GM12872 (cell line): ENCODE data around the gene ANO4.

ENCODE experiments used
- TF ChIP-seq, protein P1 (sequence below): IDR thresholded peaks from 3 replicates; pipeline ENCODE4 v1.5.1; 2011; ENCODE audit warnings: low read depth, mild to moderate bottlenecking, low read length, moderate library complexity; ENCODE audit not compliant: insufficient read depth

The ANO4 gene

DNA sequence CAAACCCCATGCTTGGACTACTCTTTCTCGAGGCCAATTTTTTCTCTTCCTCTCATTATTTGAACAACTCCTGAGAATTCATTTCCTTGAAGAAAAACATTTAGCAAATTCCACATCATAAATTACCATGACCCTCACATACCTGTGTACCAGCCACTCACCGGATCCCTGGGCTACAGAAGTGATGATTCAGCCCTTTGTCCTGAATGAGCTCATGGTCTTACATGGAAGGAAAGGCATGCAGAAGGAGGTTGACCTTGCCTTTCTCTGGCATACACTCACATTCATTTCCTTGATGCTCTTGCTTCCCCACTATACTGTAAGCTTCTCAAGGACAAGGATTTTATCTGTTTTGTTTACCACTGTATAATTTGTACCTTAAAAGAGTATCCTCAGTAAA lies 224.0 kb downstream of the ANO4 start:
- TF ChIP-seq, protein P1, sequence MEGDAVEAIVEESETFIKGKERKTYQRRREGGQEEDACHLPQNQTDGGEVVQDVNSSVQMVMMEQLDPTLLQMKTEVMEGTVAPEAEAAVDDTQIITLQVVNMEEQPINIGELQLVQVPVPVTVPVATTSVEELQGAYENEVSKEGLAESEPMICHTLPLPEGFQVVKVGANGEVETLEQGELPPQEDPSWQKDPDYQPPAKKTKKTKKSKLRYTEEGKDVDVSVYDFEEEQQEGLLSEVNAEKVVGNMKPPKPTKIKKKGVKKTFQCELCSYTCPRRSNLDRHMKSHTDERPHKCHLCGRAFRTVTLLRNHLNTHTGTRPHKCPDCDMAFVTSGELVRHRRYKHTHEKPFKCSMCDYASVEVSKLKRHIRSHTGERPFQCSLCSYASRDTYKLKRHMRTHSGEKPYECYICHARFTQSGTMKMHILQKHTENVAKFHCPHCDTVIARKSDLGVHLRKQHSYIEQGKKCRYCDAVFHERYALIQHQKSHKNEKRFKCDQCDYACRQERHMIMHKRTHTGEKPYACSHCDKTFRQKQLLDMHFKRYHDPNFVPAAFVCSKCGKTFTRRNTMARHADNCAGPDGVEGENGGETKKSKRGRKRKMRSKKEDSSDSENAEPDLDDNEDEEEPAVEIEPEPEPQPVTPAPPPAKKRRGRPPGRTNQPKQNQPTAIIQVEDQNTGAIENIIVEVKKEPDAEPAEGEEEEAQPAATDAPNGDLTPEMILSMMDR = no peak

DNA sequence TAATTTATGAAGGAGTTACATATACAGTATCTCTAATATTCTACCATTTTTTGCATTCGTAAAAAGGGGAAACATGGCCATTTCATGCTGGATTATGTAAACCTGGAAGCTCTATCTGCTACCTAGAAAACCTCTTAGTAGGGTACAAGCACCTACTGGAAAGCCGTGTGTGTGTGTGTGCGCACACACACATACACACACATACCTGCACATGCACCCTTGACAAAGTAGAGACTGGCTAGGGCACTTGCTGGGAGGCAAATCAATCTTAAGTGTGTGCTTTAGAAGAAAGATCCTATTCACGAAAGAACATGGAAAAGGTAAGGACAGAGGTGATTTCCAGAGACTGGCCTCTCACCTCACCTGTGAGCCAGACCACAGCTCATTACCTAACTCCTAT lies 224.6 kb downstream of the ANO4 start:
- TF ChIP-seq, protein P1 = no peak

DNA sequence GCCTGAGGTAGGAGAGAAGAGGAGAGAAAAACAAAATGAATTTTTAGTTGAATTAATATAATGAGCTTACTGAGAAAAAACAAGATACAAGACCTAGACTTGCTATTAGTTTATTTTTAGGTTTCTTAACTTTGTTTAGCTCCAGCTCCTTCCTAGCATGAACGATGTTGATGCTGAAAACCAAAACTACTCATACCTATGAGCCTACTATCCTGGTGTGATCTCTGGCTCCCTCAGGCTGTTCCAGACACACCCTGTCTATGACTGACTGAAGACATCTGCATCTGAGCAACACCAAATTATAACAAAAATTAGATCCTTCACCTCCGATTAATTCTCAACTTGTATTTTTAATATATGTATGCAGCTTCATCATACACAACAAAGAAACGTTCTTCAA lies 225.1 kb downstream of the ANO4 start:
- TF ChIP-seq, protein P1 = no peak

DNA sequence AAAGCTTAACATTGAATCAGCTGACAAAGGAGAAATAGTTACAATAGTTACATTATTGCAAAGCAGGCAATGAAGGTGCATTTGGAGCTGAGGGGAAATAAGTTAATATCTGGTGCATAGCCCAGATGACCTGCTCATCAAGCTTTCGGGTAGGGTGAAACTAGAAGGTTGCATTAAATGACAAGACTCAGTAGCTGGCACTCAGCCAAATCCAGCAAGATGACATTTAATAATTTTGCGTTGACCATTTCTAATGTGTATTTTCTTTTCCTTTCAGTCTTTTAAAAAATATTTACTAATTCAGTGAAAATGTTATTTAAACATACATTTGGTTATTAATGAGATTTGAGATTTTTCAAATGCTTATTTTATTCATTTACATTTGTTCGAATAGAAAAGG lies 226.9 kb downstream of the ANO4 start:
- TF ChIP-seq, protein P1 = no peak

DNA sequence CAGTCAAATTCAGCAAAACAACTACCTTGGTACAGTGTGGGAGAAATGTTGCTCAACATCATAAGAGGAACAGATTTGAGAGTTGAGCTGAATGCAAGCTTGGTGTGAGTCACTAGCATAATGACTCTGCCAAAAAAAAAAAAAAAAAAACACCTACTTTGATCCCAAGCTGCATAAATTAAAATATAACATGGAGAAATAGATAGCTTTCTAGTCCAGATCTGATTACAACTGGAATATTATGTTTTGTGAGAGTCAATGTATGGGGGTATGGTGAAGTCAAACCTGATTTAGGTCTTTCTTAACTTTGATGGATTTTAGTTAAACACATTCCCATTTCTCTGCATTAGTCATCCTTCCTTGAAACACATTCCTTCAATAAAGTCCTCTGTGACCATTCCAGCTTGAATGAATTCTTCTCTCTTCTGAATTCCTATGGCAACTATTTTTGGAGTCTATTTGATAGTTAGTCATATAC lies 227.4 kb downstream of the ANO4 start:
- TF ChIP-seq, protein P1 = no peak

DNA sequence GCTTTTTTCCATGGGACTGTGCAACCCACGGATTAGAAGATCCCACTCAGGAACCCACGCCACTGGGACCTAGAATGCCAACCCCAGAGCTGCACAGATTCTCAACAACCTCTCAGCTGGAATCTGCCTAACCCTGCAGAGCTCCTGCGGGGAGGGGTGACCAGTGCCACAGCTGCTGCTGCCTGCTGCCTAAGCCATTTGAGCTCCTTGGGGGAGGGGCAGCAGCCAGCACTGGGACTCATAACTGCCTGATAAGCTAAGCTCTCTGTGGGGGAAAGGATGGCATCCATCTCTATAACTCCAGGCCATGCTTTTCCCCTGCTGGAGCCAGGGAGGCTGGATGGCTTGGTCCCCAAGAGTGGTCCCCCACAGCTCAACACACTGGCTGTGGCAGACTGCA lies 232.6 kb downstream of the ANO4 start:
- TF ChIP-seq, protein P1 = no peak

DNA sequence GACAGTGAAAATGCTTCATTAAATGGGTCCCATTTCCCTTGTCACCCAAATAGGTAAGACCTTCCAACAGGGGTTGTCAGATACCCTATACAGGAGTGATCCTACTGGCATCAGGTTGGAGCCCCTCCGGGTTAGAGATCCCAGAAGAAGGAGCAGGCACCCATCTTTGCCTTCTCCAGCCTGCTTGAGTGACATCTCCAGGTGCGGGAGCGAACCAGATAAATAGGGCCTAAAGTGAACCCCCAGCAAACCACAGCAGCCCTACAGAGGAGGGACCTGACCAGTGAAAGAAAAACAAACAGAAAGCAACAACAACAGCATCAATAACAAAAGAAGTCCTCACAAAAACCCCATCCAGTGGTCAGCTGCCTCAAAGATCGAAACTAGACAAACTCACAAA lies 233.2 kb downstream of the ANO4 start:
- TF ChIP-seq, protein P1 = no peak
